HepG2 (cell line): Measurements from ENCODE around the gene BST2.

ENCODE experiments used
- CTCF ChIP-seq: sonication (generic); formaldehyde crosslinking; IDR thresholded peaks from 2 replicates; pipeline ENCODE4 v1.5.0; 2020; ENCODE audit warnings: mild to moderate bottlenecking, missing genetic modification reagents, moderate library complexity
- FOXJ3 ChIP-seq: sonication (generic); formaldehyde crosslinking; IDR thresholded peaks from 2 replicates; pipeline ENCODE4 v1.4.0; 2020; ENCODE audit warnings: missing genetic modification reagents, mild to moderate bottlenecking, borderline replicate concordance
- KDM3A ChIP-seq: IDR thresholded peaks from 2 replicates; pipeline ENCODE4 v1.6.1; 2018; ENCODE audit warnings: low read depth, missing compliant biosample characterization
- NFKB2 ChIP-seq: sonication (generic); formaldehyde crosslinking; IDR thresholded peaks from 2 replicates; pipeline ENCODE4 v1.4.0; 2020; ENCODE audit warnings: missing genetic modification reagents, borderline replicate concordance
- TARDBP ChIP-seq: sonication (generic); formaldehyde crosslinking; IDR thresholded peaks from 2 replicates; pipeline ENCODE4 v1.8.0; 2022; ENCODE audit warnings: mild to moderate bottlenecking, missing genetic modification reagents
- ZHX1 ChIP-seq: sonication (generic); formaldehyde crosslinking; IDR thresholded peaks from 2 replicates; pipeline ENCODE4 v1.8.1; 2022; ENCODE audit warnings: low read depth, mild to moderate bottlenecking, missing genetic modification reagents
- ZMYM2 ChIP-seq: sonication (generic); formaldehyde crosslinking; IDR thresholded peaks from 2 replicates; pipeline ENCODE4 v1.8.0; 2022; ENCODE audit warnings: mild to moderate bottlenecking, missing genetic modification reagents
- ZNF12 ChIP-seq: sonication (generic); formaldehyde crosslinking; IDR thresholded peaks from 2 replicates; pipeline ENCODE4 v1.5.0; 2020; ENCODE audit warnings: missing genetic modification reagents
- ZNF687 ChIP-seq: sonication (generic); formaldehyde crosslinking; IDR thresholded peaks from 2 replicates; pipeline ENCODE4 v1.5.1; 2020; ENCODE audit warnings: mild to moderate bottlenecking, missing genetic modification reagents, moderate library complexity
- ZNF780A ChIP-seq: sonication (generic); formaldehyde crosslinking; IDR thresholded peaks from 2 replicates; pipeline ENCODE4 v1.8.0; 2022; ENCODE audit warnings: mild to moderate bottlenecking, missing genetic modification reagents, moderate library complexity

GRCh38 chr19:17411801-17412200 lies 6.4 kb upstream of the BST2 start:
- TF ChIP-seq ZNF12 (CRISPR knock-in tag) (no peak), FOXJ3 (CRISPR knock-in tag) (no peak), ZHX1 (CRISPR knock-in tag) (no peak), CTCF (CRISPR knock-in tag) (no peak), KDM3A (CRISPR knock-in tag) (no peak), NFKB2 (CRISPR knock-in tag) (no peak), ZNF687 (no peak), ZNF780A (CRISPR knock-in tag) (no peak), ZMYM2 (CRISPR knock-in tag) (no peak), TARDBP (no peak)
